Measurements from ENCODE around the gene AHRR. TPM values are rescaled to one million over a fixed set of nuclear protein-coding genes. Genes with fewer than 3 reads are reported as not detected.
A peak's percentile ranks its signal among the peaks of the same experiment; 100 is the strongest.

The AHRR gene
- polyA plus RNA-seq, 1 donor: 3.9 TPM

- WGBS (ENCODE audit: insufficient coverage, low lambda C conversion rate): 80% methylated on average over 1 of the region's 4 CpGs
- H3K4me1 ChIP-seq (ENCODE audit: control insufficient read depth, insufficient read depth, low read length): peaks cover 7% of the 10 kb centered on the region
These were observed 34.4 kb downstream of the AHRR start for GRCh38 chr5:355958-356357.

DNA sequence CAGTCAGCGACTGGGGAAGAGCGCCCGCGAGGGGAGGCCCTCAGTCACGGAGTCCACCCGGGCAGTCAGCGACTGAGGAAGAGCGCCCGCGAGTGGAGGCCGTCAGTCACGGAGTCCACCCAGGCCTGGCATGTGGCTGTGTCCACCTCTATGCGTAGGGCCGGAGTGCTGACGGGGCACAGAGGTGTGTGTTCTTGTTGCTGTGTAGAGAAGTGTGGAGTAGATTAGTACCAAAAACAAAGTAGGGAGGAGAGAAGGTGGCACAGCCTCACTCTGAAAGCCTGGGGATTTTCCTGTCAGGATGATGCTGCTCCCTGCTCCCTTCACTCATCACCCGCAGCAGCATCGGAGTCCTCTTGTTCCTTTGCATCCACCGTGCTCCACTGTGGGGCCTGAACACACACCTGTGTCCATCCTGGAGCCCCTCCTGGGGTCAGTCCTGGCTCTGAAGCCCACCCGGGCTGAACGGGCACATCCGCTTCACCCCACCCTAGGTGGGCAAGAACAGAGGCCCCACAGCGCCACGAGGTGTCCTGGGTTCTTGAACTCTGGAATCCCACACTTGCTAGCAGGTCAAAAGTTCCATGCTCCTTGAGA lies 37.9 kb downstream of the AHRR start:
- Histone ChIP-seq H3K27ac (ENCODE audit: low read length) (no peak overlapping the region), H3K4me3 (ENCODE audit: low read length) (no peak overlapping the region), H3K36me3 (ENCODE audit: control insufficient read depth, insufficient read depth, low read length) (no peaks in the 10 kb centered on the region), H3K27me3 (ENCODE audit: control insufficient read depth, insufficient read depth, low read length) (peaks cover 7% of the 10 kb centered on the region), H3K9me3 (ENCODE audit: control insufficient read depth, low read depth, low read length) (no peaks in the 10 kb centered on the region), H3K4me1 (ENCODE audit: control insufficient read depth, insufficient read depth, low read length) (peaks cover 7% of the 10 kb centered on the region)
- DNase-seq: peak in 1 of 2 donors; percentile 45
- WGBS (ENCODE audit: insufficient coverage, low lambda C conversion rate): no CpG with 5 or more reads among the region's 23 CpGs

More at GRCh38 chr5:355958-356357, 34.4 kb downstream of the AHRR start:
- DNase-seq: no peak
- no peaks in the 10 kb centered on the region for H3K36me3 ChIP-seq (ENCODE audit: control insufficient read depth, insufficient read depth, low read length)
- H3K4me3 ChIP-seq (ENCODE audit: low read length): no peak overlapping the region
- H3K27me3 ChIP-seq (ENCODE audit: control insufficient read depth, insufficient read depth, low read length): no peaks in the 10 kb centered on the region
- no peak overlapping the region for H3K27ac ChIP-seq (ENCODE audit: low read length)
- H3K9me3 ChIP-seq (ENCODE audit: control insufficient read depth, low read depth, low read length): no peaks in the 10 kb centered on the region

DNA sequence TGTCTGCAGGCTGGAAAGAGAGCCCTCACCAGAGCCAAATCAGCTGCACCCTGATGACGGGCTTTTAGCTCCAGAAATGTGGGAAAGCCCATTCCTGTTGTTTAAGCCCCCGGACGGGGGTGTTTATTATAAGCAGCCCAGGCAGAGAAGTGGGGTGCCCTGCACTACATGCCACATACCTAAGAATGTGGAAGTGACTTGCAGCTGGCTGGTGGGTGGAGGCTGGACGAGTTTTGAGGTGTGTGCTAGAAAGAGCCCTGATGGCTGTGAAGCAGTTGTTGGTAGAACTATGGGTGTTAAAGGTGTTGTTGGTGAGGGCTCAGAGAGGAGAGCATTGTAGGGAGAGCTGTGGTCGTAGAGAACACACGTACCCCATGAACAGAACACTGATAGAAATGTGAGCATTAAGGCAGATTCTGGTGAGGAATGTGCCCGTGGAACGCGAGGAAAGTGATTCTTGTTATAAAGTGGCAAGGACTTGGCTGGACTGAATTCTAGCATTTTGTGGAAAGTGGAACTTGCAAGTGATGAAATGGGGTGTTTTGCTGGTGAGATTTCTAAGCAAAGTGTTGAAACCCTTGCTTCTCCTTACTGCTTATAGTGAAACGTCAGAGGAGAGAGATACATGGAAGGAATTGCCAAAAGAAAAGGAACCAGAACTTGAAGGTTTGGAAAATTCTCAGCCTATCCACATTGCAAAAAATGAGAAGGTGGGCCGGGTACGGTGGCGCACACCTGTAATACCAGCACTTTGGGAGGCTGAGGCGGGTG lies 38.9 kb downstream of the AHRR start:
- no peak overlapping the region for H3K27ac ChIP-seq (ENCODE audit: low read length)
- H3K27me3 ChIP-seq (ENCODE audit: control insufficient read depth, insufficient read depth, low read length): peaks cover 7% of the 10 kb centered on the region
- H3K36me3 ChIP-seq (ENCODE audit: control insufficient read depth, insufficient read depth, low read length): no peaks in the 10 kb centered on the region
- no peak for DNase-seq
- no peak overlapping the region for H3K4me3 ChIP-seq (ENCODE audit: low read length)
- peaks cover 7% of the 10 kb centered on the region for H3K4me1 ChIP-seq (ENCODE audit: control insufficient read depth, insufficient read depth, low read length)
- no peaks in the 10 kb centered on the region for H3K9me3 ChIP-seq (ENCODE audit: control insufficient read depth, low read depth, low read length)
- WGBS (ENCODE audit: insufficient coverage, low lambda C conversion rate): 90% methylated on average over 4 of the region's 14 CpGs

- peaks cover 7% of the 10 kb centered on the region for H3K27me3 ChIP-seq (ENCODE audit: control insufficient read depth, insufficient read depth, low read length)
- no CpG with 5 or more reads among the region's 4 CpGs for WGBS (ENCODE audit: insufficient coverage, low lambda C conversion rate)
- DNase-seq: no peak
These were observed 40.7 kb downstream of the AHRR start for GRCh38 chr5:362189-362588.

DNA sequence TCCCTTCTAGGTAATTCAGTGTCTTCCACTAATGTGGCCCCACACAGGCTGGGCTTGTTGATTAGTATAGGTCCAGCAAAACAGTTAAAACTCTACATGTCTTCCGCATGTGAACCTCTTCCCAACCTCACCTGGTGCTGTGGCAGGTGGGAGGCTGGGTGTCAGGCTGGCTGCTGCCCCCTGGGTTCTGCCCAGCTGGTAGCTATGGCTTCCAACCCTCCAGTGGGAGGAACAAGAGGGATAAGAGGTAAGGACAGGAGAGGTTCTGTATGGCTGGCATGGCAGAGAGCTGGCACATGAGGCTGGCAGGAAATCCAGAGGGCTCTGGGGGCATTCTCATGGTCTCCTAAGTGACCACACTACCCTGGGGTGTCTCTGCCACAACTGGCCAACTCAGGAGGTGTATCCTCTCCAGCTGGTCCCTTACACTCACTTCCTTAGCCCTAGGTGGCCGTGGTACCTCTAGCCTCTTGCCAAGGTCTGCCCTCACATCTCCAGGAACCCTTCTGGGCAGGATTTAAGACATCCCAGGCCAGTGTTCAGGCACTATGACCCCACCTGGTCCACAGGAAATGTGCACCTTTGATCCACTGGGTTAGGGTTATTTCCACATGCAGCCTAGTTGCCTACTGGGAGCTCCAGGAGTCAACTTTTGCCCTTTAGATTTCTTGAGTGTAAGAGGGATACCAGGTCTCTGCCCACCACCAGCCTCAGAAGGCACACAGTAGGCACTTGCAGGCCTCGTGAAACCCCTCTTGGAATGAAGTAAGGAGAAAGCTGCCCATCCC lies 41.7 kb downstream of the AHRR start:
- Histone ChIP-seq H3K27me3 (ENCODE audit: control insufficient read depth, insufficient read depth, low read length) (peaks cover 7% of the 10 kb centered on the region), H3K27ac (ENCODE audit: low read length) (no peak overlapping the region), H3K9me3 (ENCODE audit: control insufficient read depth, low read depth, low read length) (peaks cover 2% of the 10 kb centered on the region), H3K4me1 (ENCODE audit: control insufficient read depth, insufficient read depth, low read length) (peaks cover 7% of the 10 kb centered on the region), H3K36me3 (ENCODE audit: control insufficient read depth, insufficient read depth, low read length) (no peaks in the 10 kb centered on the region), H3K4me3 (ENCODE audit: low read length) (no peak overlapping the region)
- no peak for DNase-seq
- WGBS (ENCODE audit: insufficient coverage, low lambda C conversion rate): no CpG with 5 or more reads among the region's 3 CpGs

More at GRCh38 chr5:362189-362588, 40.7 kb downstream of the AHRR start:
- Histone ChIP-seq H3K4me1 (ENCODE audit: control insufficient read depth, insufficient read depth, low read length) (peaks cover 7% of the 10 kb centered on the region), H3K27ac (ENCODE audit: low read length) (no peak overlapping the region), H3K9me3 (ENCODE audit: control insufficient read depth, low read depth, low read length) (no peaks in the 10 kb centered on the region), H3K36me3 (ENCODE audit: control insufficient read depth, insufficient read depth, low read length) (no peaks in the 10 kb centered on the region), H3K4me3 (ENCODE audit: low read length) (no peak overlapping the region)

- Histone ChIP-seq H3K4me3 (ENCODE audit: low read length) (no peak overlapping the region), H3K9me3 (ENCODE audit: control insufficient read depth, low read depth, low read length) (peaks cover 2% of the 10 kb centered on the region), H3K36me3 (ENCODE audit: control insufficient read depth, insufficient read depth, low read length) (no peaks in the 10 kb centered on the region), H3K27me3 (ENCODE audit: control insufficient read depth, insufficient read depth, low read length) (peaks cover 10% of the 10 kb centered on the region), H3K27ac (ENCODE audit: low read length) (no peak overlapping the region), H3K4me1 (ENCODE audit: control insufficient read depth, insufficient read depth, low read length) (peaks cover 6% of the 10 kb centered on the region)
- WGBS (ENCODE audit: insufficient coverage, low lambda C conversion rate): 100% methylated on average over 1 of the region's 1 CpG
- no peak for DNase-seq
These were observed 43.0 kb downstream of the AHRR start for GRCh38 chr5:364497-364896.

- H3K4me1 ChIP-seq (ENCODE audit: control insufficient read depth, insufficient read depth, low read length): no peaks in the 10 kb centered on the region
- no peak overlapping the region for H3K27ac ChIP-seq (ENCODE audit: low read length)
- no peaks in the 10 kb centered on the region for H3K36me3 ChIP-seq (ENCODE audit: control insufficient read depth, insufficient read depth, low read length)
- WGBS (ENCODE audit: insufficient coverage, low lambda C conversion rate): no CpG with 5 or more reads among the region's 18 CpGs
- H3K4me3 ChIP-seq (ENCODE audit: low read length): no peak overlapping the region
- DNase-seq: no peak
- H3K27me3 ChIP-seq (ENCODE audit: control insufficient read depth, insufficient read depth, low read length): peaks cover 12% of the 10 kb centered on the region
- peaks cover 2% of the 10 kb centered on the region for H3K9me3 ChIP-seq (ENCODE audit: control insufficient read depth, low read depth, low read length)
These were observed 45.2 kb downstream of the AHRR start for GRCh38 chr5:366541-367357.

DNA sequence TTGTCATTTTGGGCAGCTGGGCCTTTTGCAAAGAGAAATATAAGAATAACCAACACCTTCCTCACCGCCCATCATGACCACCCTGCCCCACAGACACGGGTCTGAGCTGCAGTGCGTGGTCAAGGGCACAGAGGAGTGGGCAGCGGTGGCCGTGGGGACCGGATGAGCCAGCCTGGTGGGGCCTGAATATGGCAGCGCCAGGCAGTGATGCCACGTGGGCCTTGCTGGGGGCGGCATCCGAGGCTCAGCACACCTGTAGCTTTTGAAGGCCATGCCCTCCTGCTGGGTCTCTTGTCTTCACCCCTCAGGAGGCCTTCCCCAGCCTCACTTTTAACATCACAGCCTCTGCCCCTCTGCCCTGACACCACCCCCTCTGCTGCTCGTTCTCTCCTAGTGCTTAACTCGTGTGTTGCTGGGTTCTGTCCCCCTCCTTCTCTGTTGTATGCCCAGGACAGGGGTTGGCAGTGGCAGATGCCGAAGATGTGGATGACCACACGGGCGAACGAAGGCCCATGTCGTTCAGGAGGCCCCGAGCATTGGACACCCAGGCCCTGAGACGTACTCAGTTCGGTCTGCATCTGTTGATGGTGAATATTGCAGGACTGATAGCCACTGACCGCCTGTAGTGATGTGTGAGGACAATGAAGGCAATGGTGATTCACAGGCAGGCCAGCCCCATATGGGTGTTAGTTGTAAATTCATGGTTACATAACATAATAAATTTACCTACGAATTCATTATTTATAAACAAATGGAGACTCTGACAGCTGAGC lies 46.0 kb downstream of the AHRR start:
- DNase-seq: no peak
- Histone ChIP-seq H3K27me3 (ENCODE audit: control insufficient read depth, insufficient read depth, low read length) (peaks cover 7% of the 10 kb centered on the region), H3K4me1 (ENCODE audit: control insufficient read depth, insufficient read depth, low read length) (no peaks in the 10 kb centered on the region), H3K36me3 (ENCODE audit: control insufficient read depth, insufficient read depth, low read length) (no peaks in the 10 kb centered on the region), H3K27ac (ENCODE audit: low read length) (no peak overlapping the region), H3K4me3 (ENCODE audit: low read length) (no peak overlapping the region), H3K9me3 (ENCODE audit: control insufficient read depth, low read depth, low read length) (peaks cover 2% of the 10 kb centered on the region)
- 94% methylated on average over 3 of the region's 22 CpGs for WGBS (ENCODE audit: insufficient coverage, low lambda C conversion rate)

DNA sequence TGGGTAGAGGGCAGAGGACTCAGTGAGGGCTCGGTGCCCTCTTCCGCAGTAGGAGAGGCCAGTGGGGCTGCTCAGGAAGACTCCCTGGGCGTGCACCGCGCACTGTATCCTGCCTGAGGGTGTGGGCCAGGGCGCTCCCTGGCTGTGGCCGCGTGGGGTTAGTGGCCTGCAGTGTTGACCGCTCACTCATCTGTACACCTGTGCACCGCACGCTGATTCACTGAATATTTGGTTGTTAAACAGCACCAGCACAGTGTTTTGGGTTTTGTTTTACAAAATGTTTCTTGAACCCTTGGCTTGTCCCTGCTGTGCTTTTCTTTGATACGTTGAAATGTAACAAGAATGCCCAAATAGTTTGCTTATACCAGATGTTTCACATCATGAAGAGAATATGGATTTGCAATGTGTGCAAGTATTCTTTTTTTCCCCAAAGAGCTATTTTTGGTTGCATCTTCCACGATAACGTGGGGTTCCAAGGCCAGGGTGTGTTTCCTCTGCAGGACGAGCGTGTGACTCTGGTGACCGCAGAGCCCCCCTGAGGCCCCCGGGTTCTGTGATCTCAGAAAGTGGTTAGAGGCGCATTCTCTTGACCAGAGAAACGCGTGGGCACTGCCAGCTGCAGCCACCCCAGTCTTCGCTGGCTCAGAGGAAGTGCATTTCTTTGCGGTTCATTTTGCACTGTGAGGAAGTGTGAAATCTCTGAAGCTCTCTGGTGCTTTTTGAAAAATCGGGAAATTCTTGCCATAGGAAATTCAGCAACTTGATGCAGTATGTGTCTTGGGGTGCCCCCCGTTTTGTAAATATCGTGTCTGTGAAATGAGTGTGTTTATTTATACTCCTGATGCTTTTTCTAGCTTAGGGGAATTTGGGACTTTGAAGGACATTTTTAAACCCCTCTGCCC lies 46.9 kb downstream of the AHRR start:
- H3K4me1 ChIP-seq (ENCODE audit: control insufficient read depth, insufficient read depth, low read length): peaks cover 5% of the 10 kb centered on the region
- H3K27ac ChIP-seq (ENCODE audit: low read length): no peak overlapping the region
- no CpG with 5 or more reads among the region's 26 CpGs for WGBS (ENCODE audit: insufficient coverage, low lambda C conversion rate)
- no peak for DNase-seq
- peaks cover 2% of the 10 kb centered on the region for H3K9me3 ChIP-seq (ENCODE audit: control insufficient read depth, low read depth, low read length)
- peaks cover 13% of the 10 kb centered on the region for H3K27me3 ChIP-seq (ENCODE audit: control insufficient read depth, insufficient read depth, low read length)
- no peak overlapping the region for H3K4me3 ChIP-seq (ENCODE audit: low read length)
- no peaks in the 10 kb centered on the region for H3K36me3 ChIP-seq (ENCODE audit: control insufficient read depth, insufficient read depth, low read length)
